ENCODE data around the gene CLK2. TPM values are rescaled to one million over a fixed set of nuclear protein-coding genes. Genes with fewer than 3 reads are reported as not detected.

CLK2 gene
- total RNA-seq, 2 experiments from 2014 or later, result 100.0 to 104 TPM

- CTCF ChIA-PET, result interaction anchor here (0.7 to 7.7 kb wide), 10 partner anchors 11 to 405 kb away, joined by 3 to 48 read pairs (median 4); partner anchors contain the start of gene FDPS
- Mint-ChIP-seq H3K4me1 (peaks cover 38% of the 10 kb centered on the region), H3K4me3 (peak within 1 kb of the TSS; percentile 71), H3K27ac (peak within 1 kb of the TSS; percentile 59), H3K36me3 (ENCODE audit: low read depth) (peaks cover 6% of the 10 kb centered on the region), H3K9me3 (no peaks in the 10 kb centered on the region), H3K27me3 (peaks cover 4% of the 10 kb centered on the region)
- POLR2A ChIA-PET, result no interaction called here
- DNase-seq, result peak; percentile 93
These were observed 4.0 kb upstream of the CLK2 start, which contains the start of gene HCN3 for GRCh38 chr1:155277070-155277901. Gene HCN3, plus strand, starts transcription at chr1:155277463. Its CDS starts 128 bp downstream, at chr1:155277591.

- H3K9me3 Mint-ChIP-seq, result no peaks in the 10 kb centered on the region
- peaks cover 45% of the 10 kb centered on the region for H3K4me1 Mint-ChIP-seq
- H3K4me3 Mint-ChIP-seq, result peak overlapping the region; percentile 80
- H3K27me3 Mint-ChIP-seq, result no peaks in the 10 kb centered on the region
- H3K36me3 Mint-ChIP-seq (ENCODE audit: low read depth), result peaks cover 38% of the 10 kb centered on the region
- peak overlapping the region; percentile 86 for H3K27ac Mint-ChIP-seq
- peak; percentile 64 for DNase-seq
- ChIA-PET CTCF (interaction anchor here (0.5 to 7.7 kb wide), 8 partner anchors 11 to 325 kb away, joined by 3 to 48 read pairs (median 4); partner anchors contain the start of genes KRTCAP2 and SCAMP3), POLR2A (interaction anchor here (0.5 to 0.7 kb wide), 2 partner anchors 11 to 291 kb away, joined by 3 to 4 read pairs; partner anchors contain the start of gene SCAMP3)
These were observed 600 bp downstream of the CLK2 start for GRCh38 chr1:155272466-155273342.

- H3K36me3 Mint-ChIP-seq (ENCODE audit: low read depth), result peaks cover 65% of the 10 kb centered on the region
- no peak for DNase-seq
- no peak overlapping the region for H3K27ac Mint-ChIP-seq
- H3K4me3 Mint-ChIP-seq, result no peak overlapping the region
- ChIA-PET CTCF (interaction anchor here (1.0 to 5.1 kb wide), 2 partner anchors 9 to 19 kb away, joined by 3 to 37 read pairs; no protein-coding TSS in a partner anchor), POLR2A (no interaction called here)
- H3K27me3 Mint-ChIP-seq, result no peaks in the 10 kb centered on the region
- peaks cover 29% of the 10 kb centered on the region for H3K4me1 Mint-ChIP-seq
- no peaks in the 10 kb centered on the region for H3K9me3 Mint-ChIP-seq
These were observed 3.9 kb downstream of the CLK2 start for GRCh38 chr1:155269381-155269780.

GRCh38 chr1:155268630-155269029, 4.7 kb downstream of the CLK2 start:
- H3K4me1 Mint-ChIP-seq, result peaks cover 27% of the 10 kb centered on the region
- peaks cover 70% of the 10 kb centered on the region for H3K36me3 Mint-ChIP-seq (ENCODE audit: low read depth)
- ChIA-PET POLR2A (no interaction called here), CTCF (interaction anchor here (5.1 kb wide), 1 partner anchor 18 kb away, joined by 37 read pairs; no protein-coding TSS in a partner anchor)
- DNase-seq, result no peak
- H3K9me3 Mint-ChIP-seq, result no peaks in the 10 kb centered on the region
- H3K27me3 Mint-ChIP-seq, result no peaks in the 10 kb centered on the region
- no peak overlapping the region for H3K27ac Mint-ChIP-seq
- H3K4me3 Mint-ChIP-seq, result no peak overlapping the region

- ChIA-PET POLR2A (no interaction called here), CTCF (interaction anchor here (0.7 to 5.1 kb wide), 4 partner anchors 11 to 412 kb away, joined by 3 to 37 read pairs (median 4); no protein-coding TSS in a partner anchor)
- Mint-ChIP-seq H3K36me3 (ENCODE audit: low read depth) (peaks cover 72% of the 10 kb centered on the region), H3K4me3 (no peak overlapping the region), H3K27me3 (no peaks in the 10 kb centered on the region), H3K9me3 (no peaks in the 10 kb centered on the region), H3K4me1 (peaks cover 28% of the 10 kb centered on the region), H3K27ac (no peak overlapping the region)
- DNase-seq, result no peak
These were observed 5.9 kb downstream of the CLK2 start for GRCh38 chr1:155267373-155267772.

GRCh38 chr1:155266553-155266952, 6.8 kb downstream of the CLK2 start:
- ChIA-PET POLR2A (no interaction called here), CTCF (interaction anchor here (0.6 to 5.1 kb wide), 5 partner anchors 12 to 26 kb away, joined by 3 to 37 read pairs (median 6); no protein-coding TSS in a partner anchor)
- H3K27ac Mint-ChIP-seq, result no peak overlapping the region
- no peaks in the 10 kb centered on the region for H3K27me3 Mint-ChIP-seq
- H3K36me3 Mint-ChIP-seq (ENCODE audit: low read depth), result peaks cover 73% of the 10 kb centered on the region
- no peak for DNase-seq
- H3K9me3 Mint-ChIP-seq, result no peaks in the 10 kb centered on the region
- no peak overlapping the region for H3K4me3 Mint-ChIP-seq
- peaks cover 28% of the 10 kb centered on the region for H3K4me1 Mint-ChIP-seq

GRCh38 chr1:155263067-155263466, 10.2 kb downstream of the CLK2 start:
- CTCF ChIA-PET, result interaction anchor here (0.7 to 1.3 kb wide), 2 partner anchors 12 to 44 kb away, joined by 3 to 6 read pairs; no protein-coding TSS in a partner anchor
- POLR2A ChIA-PET, result no interaction called here
- Mint-ChIP-seq H3K9me3 (no peaks in the 10 kb centered on the region), H3K4me1 (peaks cover 34% of the 10 kb centered on the region), H3K27ac (no peak overlapping the region), H3K36me3 (ENCODE audit: low read depth) (peaks cover 69% of the 10 kb centered on the region), H3K4me3 (peak overlapping the region; percentile 94), H3K27me3 (no peaks in the 10 kb centered on the region)
- no peak for DNase-seq

- H3K36me3 Mint-ChIP-seq (ENCODE audit: low read depth), result peaks cover 66% of the 10 kb centered on the region
- H3K27me3 Mint-ChIP-seq, result no peaks in the 10 kb centered on the region
- ChIA-PET POLR2A (interaction anchor here (0.5 to 1.0 kb wide), 4 partner anchors 10 to 524 kb away, joined by 3 to 5 read pairs (median 3); no protein-coding TSS in a partner anchor), CTCF (interaction anchor here (0.8 to 5.3 kb wide), 9 partner anchors 8 to 66 kb away, joined by 3 to 72 read pairs (median 4); partner anchors contain the start of genes CLK2, FDPS and HCN3)
- peak within 1 kb of the TSS; percentile 94 for H3K4me3 Mint-ChIP-seq
- H3K4me1 Mint-ChIP-seq, result peaks cover 37% of the 10 kb centered on the region
- H3K9me3 Mint-ChIP-seq, result no peaks in the 10 kb centered on the region
- peak within 1 kb of the TSS; percentile 94 for H3K27ac Mint-ChIP-seq
- peak; percentile 94 for DNase-seq
These were observed 11.2 kb downstream of the CLK2 start, which contains the start of gene SCAMP3 for GRCh38 chr1:155261852-155262673. Gene SCAMP3, minus strand, starts transcription at chr1:155262360. Its CDS starts 209 bp downstream, at chr1:155262151.

GRCh38 chr1:155261493-155261851, 11.8 kb downstream of the CLK2 start:
- H3K4me3 Mint-ChIP-seq, result peak overlapping the region; percentile 94

GRCh38 chr1:155260276-155260675, 13.0 kb downstream of the CLK2 start:
- Mint-ChIP-seq H3K27me3 (no peaks in the 10 kb centered on the region), H3K4me1 (peaks cover 51% of the 10 kb centered on the region), H3K27ac (peak overlapping the region; percentile 31), H3K36me3 (ENCODE audit: low read depth) (peaks cover 56% of the 10 kb centered on the region), H3K9me3 (no peaks in the 10 kb centered on the region), H3K4me3 (peak overlapping the region; percentile 94)
- ChIA-PET POLR2A (no interaction called here), CTCF (interaction anchor here (1.0 to 5.3 kb wide), 8 partner anchors 9 to 88 kb away, joined by 3 to 72 read pairs (median 6); partner anchors contain the start of genes CLK2, FDPS, HCN3 and KRTCAP2)
- no peak for DNase-seq

More at GRCh38 chr1:155261493-155261851, 11.8 kb downstream of the CLK2 start:
- peak; percentile 35 for DNase-seq
- Mint-ChIP-seq H3K27ac (peak overlapping the region; percentile 94), H3K27me3 (no peaks in the 10 kb centered on the region), H3K36me3 (ENCODE audit: low read depth) (peaks cover 66% of the 10 kb centered on the region), H3K9me3 (no peaks in the 10 kb centered on the region), H3K4me1 (peaks cover 42% of the 10 kb centered on the region)
- ChIA-PET POLR2A (interaction anchor here (0.5 to 1.0 kb wide), 3 partner anchors 11 to 525 kb away, joined by 3 to 5 read pairs (median 3); no protein-coding TSS in a partner anchor), CTCF (interaction anchor here (0.9 to 5.3 kb wide), 8 partner anchors 9 to 62 kb away, joined by 3 to 72 read pairs (median 4); partner anchors contain the start of genes CLK2, FDPS and HCN3)

GRCh38 chr1:155256058-155256852, 17.0 kb downstream of the CLK2 start:
- DNase-seq, result no peak
- POLR2A ChIA-PET, result no interaction called here

More at GRCh38 chr1:155256058-155256852, 17.0 kb downstream of the CLK2 start:
- Mint-ChIP-seq H3K27ac (peak overlapping the region; percentile 73), H3K4me3 (peak overlapping the region; percentile 78), H3K27me3 (no peaks in the 10 kb centered on the region), H3K36me3 (ENCODE audit: low read depth) (peaks cover 29% of the 10 kb centered on the region), H3K4me1 (peaks cover 51% of the 10 kb centered on the region), H3K9me3 (no peaks in the 10 kb centered on the region)
- CTCF ChIA-PET, result interaction anchor here (0.7 to 2.2 kb wide), 2 partner anchors 48 to 49 kb away, joined by 4 to 5 read pairs; partner anchors contain the start of gene THBS3
